Left lung (tissue), 10 donors: Measurements from ENCODE around the gene ATP1A4. TPM values are rescaled to one million over a fixed set of nuclear protein-coding genes. Genes with fewer than 3 reads are reported as not detected.

Experiments
- ATAC-seq: fragments of 200-7000 bp; cut with Tn5 transposase; one replicate; pipeline ENCODE4 v1.9.1; 2020; ENCODE audit warnings: moderate library complexity
- DNase-seq, 4 donors: peaks; one replicate each; pipeline ENCODE4 v3.0.0-alpha.2; 2013 to 2020
- H3K27ac ChIP-seq, 2 donors: fragments of 200-600 bp; sonication (generic) in 1 of 2; one replicate each; pipeline versions ENCODE4 v1.5.0 to v1.8.0; 2020 to 2021
- H3K27me3 ChIP-seq, 2 donors: fragments of 200-600 bp; sonication (generic) in 1 of 2; one replicate each; pipeline versions ENCODE4 v1.5.0 to v1.8.0; 2020 to 2021
- H3K36me3 ChIP-seq, 2 donors: fragments of 200-600 bp; sonication (generic) in 1 of 2; one replicate each; pipeline versions ENCODE4 v1.5.0 to v1.8.0; 2020 to 2021
- H3K4me1 ChIP-seq, 2 donors: fragments of 200-600 bp; one replicate each; pipeline ENCODE4 v1.8.0; 2021
- H3K4me3 ChIP-seq, 2 donors: fragments of 200-600 bp; sonication (generic) in 1 of 2; one replicate each; pipeline versions ENCODE4 v1.5.0 to v1.8.0; 2020 to 2021; ENCODE audit warnings: mild to moderate bottlenecking in 1 of 2
- H3K9me3 ChIP-seq, 2 donors: fragments of 200-600 bp; sonication (generic) in 1 of 2; one replicate each; pipeline versions ENCODE4 v1.5.0 to v1.8.0; 2020 to 2021
- CTCF ChIP-seq, 2 donors: fragments of 200-600 bp; sonication (generic) in 1 of 2; IDR thresholded peaks; one replicate each; pipeline versions ENCODE4 v1.5.0 to v1.8.0; 2021; ENCODE audit warnings: antibody characterized with exemption in 2 of 2
- intact Hi-C, 2 donors: fragments of 100-400 bp; cut with DNase I; formaldehyde crosslinking; loops; one replicate each; pipeline versions ENCODE4 v1.11.2 to v1.14.2; 2022
- polyA plus RNA-seq, 6 donors: library from polyadenylated mRNA; unstranded; fragments of 120-200 nt; gene quantifications; one replicate each; pipeline ENCODE4 v1.2.1, GENCODE V29; 2013; ENCODE audit not compliant: insufficient read length in 6 of 6
- total RNA-seq, 2 donors: library from RNA; stranded (reverse); fragmentation: NEBNext Ultra II Directional; extraction: Animal tissue kit (Norgen Biotek cat#: 25700); gene quantifications; one replicate each; pipeline ENCODE4 v1.2.1, GENCODE V29; 2021
- donor health status: DM: no; HTN: yes; CAD: no.
- donor health status: DM: no; HTN: no; CAD: no.

The ATP1A4 gene
- total and polyA plus RNA-seq, 8 donors: 0.10 to 0.26 (median 0.17) TPM; not detected in 2

DNA sequence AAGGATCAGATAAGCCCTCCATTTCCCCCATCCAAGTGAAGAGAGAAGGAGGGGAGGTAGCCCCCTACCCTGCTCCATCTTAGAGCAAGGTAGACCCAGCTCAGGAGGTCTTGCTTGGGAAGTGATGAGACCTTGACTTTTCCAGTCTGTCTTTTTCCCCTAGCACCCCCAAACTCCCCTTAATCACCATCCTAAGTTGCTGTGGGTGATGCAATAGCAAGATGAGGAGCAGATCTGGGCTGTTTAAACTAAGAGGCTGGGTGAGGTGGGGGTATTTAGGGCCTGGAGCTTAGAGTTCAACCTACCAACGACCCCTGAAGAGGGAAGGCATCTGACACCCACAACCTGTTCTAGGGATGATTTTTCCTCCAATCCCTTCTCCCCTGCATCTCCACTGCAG lies 34.1 kb upstream of the ATP1A4 start:
- Histone ChIP-seq H3K27ac (no peak overlapping the region), H3K36me3 (no peaks in the 10 kb centered on the region), H3K9me3 (no peaks in the 10 kb centered on the region), H3K27me3 (peaks cover 0 to 19% of the 10 kb centered on the region in 2 donors), H3K4me3 (no peak overlapping the region), H3K4me1 (peaks cover 0 to 3% of the 10 kb centered on the region in 2 donors)
- DNase-seq (no peak), ATAC-seq (no peak)
- intact Hi-C loops: no loop called here
- no peak for TF ChIP-seq CTCF (IDR thresholded peaks at IDR 0.05)

DNA sequence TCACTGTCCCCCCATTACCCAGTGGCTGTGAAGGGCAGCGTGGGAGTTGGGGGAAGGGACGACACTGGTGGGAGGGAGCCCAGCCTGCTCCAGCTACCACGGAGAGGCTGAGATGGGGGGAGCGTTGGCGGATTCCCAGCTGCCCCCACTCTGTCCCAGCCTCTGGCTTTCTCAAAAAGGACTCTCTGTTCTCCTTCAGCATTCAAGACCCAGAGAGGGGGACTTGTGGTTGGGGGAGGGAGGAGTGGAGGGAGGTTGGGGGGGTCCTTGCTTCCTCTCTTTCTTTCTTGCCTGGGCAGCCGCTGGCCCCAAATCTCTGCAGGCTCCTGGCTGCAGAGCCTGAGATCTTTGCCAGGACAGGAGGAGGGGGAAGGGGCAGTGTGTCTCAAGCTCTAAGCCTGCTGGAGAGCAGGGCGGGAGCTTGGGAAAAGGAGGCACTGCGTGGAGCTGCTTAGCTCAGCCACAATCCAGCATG lies 33.7 kb upstream of the ATP1A4 start:
- no peak overlapping the region for H3K4me3 ChIP-seq
- H3K27me3 ChIP-seq: peaks cover 0 to 19% of the 10 kb centered on the region in 2 donors
- intact Hi-C loops: no loop called here
- peaks cover 0 to 3% of the 10 kb centered on the region in 2 donors for H3K4me1 ChIP-seq
- H3K36me3 ChIP-seq: no peaks in the 10 kb centered on the region
- H3K9me3 ChIP-seq: no peaks in the 10 kb centered on the region
- no peak for TF ChIP-seq CTCF (IDR thresholded peaks at IDR 0.05)
- ATAC-seq (peak; percentile 94), DNase-seq (peak in 3 of 4 donors; percentile 56 to 87 (median 62))
- no peak overlapping the region for H3K27ac ChIP-seq

DNA sequence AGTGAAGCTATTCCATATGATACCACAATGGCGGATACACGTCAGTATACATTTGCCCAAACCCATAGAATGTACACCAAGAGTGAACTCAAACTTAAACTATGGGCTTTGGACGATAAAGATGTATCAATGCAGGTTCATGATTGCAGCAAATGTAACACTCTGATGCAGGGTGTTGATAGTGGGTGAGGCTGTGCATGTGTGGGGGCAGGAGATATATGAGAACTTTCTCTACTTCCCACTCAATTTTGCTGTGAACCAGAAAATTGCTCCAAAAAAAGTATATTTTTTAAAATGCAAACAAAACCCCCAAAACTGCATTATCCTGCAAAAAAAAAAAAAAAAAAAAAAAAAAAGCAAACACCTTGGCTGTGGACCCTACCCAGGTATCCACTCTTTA lies 32.5 kb upstream of the ATP1A4 start:
- Histone ChIP-seq H3K27me3 (peaks cover 0 to 19% of the 10 kb centered on the region in 2 donors), H3K4me1 (peaks cover 0 to 3% of the 10 kb centered on the region in 2 donors), H3K27ac (no peak overlapping the region), H3K4me3 (no peak overlapping the region), H3K9me3 (no peaks in the 10 kb centered on the region), H3K36me3 (no peaks in the 10 kb centered on the region)
- no peak for TF ChIP-seq CTCF (IDR thresholded peaks at IDR 0.05)
- ATAC-seq (no peak), DNase-seq (no peak)
- intact Hi-C loops: no loop called here

- no peaks in the 10 kb centered on the region for H3K9me3 ChIP-seq
- no peak overlapping the region for H3K27ac ChIP-seq
- TF ChIP-seq CTCF (IDR thresholded peaks at IDR 0.05): no peak
- no peaks in the 10 kb centered on the region for H3K36me3 ChIP-seq
- DNase-seq: no peak
- peaks cover 3 to 4% of the 10 kb centered on the region in 2 donors for H3K4me1 ChIP-seq
- ATAC-seq: no peak
- intact Hi-C loops: no loop called here
- H3K27me3 ChIP-seq: peaks cover 0 to 17% of the 10 kb centered on the region in 2 donors
- no peak overlapping the region for H3K4me3 ChIP-seq
These were observed 30.6 kb upstream of the ATP1A4 start for GRCh38 chr1:160120797-160121196.

DNA sequence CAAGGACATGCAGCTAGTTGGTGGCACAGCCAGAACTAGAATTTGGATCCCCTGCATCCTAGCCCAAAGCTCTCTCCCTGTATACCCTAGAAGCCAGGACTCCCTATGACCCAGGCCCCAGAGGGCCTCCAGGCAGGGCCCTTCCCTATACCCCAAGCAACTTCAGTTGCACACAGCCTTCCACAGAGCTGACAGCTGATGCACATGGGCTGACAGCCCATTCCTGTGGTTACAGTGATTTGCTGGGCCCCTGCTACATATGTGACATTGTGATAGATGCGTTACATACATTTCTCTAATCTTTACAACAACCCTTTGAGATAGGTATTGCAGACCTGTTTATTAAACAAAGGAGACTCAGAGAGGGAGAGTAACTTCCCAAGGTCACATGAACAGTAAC lies 30.0 kb upstream of the ATP1A4 start:
- Histone ChIP-seq H3K27ac (no peak overlapping the region), H3K4me3 (no peak overlapping the region), H3K36me3 (no peaks in the 10 kb centered on the region), H3K9me3 (no peaks in the 10 kb centered on the region), H3K27me3 (peaks cover 0 to 11% of the 10 kb centered on the region in 2 donors), H3K4me1 (peaks cover 3 to 4% of the 10 kb centered on the region in 2 donors)
- intact Hi-C loops: no loop called here
- TF ChIP-seq CTCF (IDR thresholded peaks at IDR 0.05): no peak
- ATAC-seq: no peak
- no peak for DNase-seq
